ENCODE data around the gene FAM53B. TPM values are rescaled to one million over a fixed set of nuclear protein-coding genes. Genes with fewer than 3 reads are reported as not detected.
"Not testable (repeated sequence)": the region's sequence is repeated elsewhere in the genome, so short reads cannot be mapped to it uniquely, and the experiment has no call there.

FAM53B gene
- total RNA-seq, 2 donors from 2014 or later: 17.1 to 21.1 TPM

DNA sequence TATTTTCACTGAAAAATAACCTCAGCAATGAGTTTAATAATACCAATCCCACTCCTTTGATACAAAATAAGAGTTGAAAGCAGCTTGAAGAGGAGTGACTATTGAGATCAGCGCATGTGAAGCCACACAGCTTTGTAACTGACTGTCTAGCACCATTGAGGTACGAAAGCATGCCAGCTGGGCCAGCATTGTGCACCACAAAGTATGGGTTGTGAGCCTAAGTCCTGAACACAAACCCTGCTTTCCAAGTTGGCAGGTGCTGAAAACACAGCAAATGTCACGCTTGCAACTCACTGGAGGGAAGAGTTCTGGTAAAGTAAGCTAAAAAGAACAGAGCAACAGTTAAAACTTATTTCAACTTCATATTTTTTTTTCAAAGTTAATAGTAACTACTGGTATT is 4.0 kb upstream of the FAM53B start:
- Histone ChIP-seq H3K27ac (no peak overlapping the region), H3K4me3 (no peak overlapping the region), H3K9me3 (no peaks in the 10 kb centered on the region), H3K36me3 (replicated peaks in 1 of 2; ENCODE audit: insufficient read depth in 1 of 2, low read depth in 2 of 2) (peaks cover 0 to 2% of the 10 kb centered on the region in 2 donors), H3K27me3 (no peaks in the 10 kb centered on the region), H3K4me1 (peaks cover 9% of the 10 kb centered on the region)
- TF ChIP-seq, protein P1, sequence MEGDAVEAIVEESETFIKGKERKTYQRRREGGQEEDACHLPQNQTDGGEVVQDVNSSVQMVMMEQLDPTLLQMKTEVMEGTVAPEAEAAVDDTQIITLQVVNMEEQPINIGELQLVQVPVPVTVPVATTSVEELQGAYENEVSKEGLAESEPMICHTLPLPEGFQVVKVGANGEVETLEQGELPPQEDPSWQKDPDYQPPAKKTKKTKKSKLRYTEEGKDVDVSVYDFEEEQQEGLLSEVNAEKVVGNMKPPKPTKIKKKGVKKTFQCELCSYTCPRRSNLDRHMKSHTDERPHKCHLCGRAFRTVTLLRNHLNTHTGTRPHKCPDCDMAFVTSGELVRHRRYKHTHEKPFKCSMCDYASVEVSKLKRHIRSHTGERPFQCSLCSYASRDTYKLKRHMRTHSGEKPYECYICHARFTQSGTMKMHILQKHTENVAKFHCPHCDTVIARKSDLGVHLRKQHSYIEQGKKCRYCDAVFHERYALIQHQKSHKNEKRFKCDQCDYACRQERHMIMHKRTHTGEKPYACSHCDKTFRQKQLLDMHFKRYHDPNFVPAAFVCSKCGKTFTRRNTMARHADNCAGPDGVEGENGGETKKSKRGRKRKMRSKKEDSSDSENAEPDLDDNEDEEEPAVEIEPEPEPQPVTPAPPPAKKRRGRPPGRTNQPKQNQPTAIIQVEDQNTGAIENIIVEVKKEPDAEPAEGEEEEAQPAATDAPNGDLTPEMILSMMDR (IDR thresholded peaks at IDR 0.05): no peak
- no peak for TF ChIP-seq POLR2A (IDR thresholded peaks at IDR 0.05)
- ATAC-seq: no peak
- intact Hi-C loops (cut with DNase I): loop anchor here (10.0 kb wide), 1 partner anchor 47 kb away; the partner anchor contains the start of gene EEF1AKMT2
- WGBS, 2 donors: 86 to 89% methylated on average over 3 of the region's 3 CpGs
- no peak for DNase-seq

GRCh38 chr10:124747745-124748144 is 3.6 kb upstream of the FAM53B start:
- TF ChIP-seq, protein P1 (IDR thresholded peaks at IDR 0.05): no peak
- TF ChIP-seq POLR2A (IDR thresholded peaks at IDR 0.05): no peak
- intact Hi-C loops (cut with DNase I): loop anchor here (10.0 kb wide), 1 partner anchor 47 kb away; the partner anchor contains the start of gene EEF1AKMT2
- DNase-seq (no peak), ATAC-seq (no peak)
- peaks cover 10% of the 10 kb centered on the region for H3K4me1 ChIP-seq
- H3K9me3 ChIP-seq: no peaks in the 10 kb centered on the region
- no peak overlapping the region for H3K4me3 ChIP-seq
- no peak overlapping the region for H3K27ac ChIP-seq
- 88 to 98% methylated on average over 1 of the region's 1 CpG for WGBS, 2 donors
- H3K27me3 ChIP-seq: no peaks in the 10 kb centered on the region
- H3K36me3 ChIP-seq (replicated peaks in 1 of 2; ENCODE audit: insufficient read depth in 1 of 2, low read depth in 2 of 2): peaks cover 0 to 2% of the 10 kb centered on the region in 2 donors

- H3K27ac ChIP-seq: no peak overlapping the region
These were observed 2.8 kb upstream of the FAM53B start for GRCh38 chr10:124746992-124747391.

GRCh38 chr10:124746447-124746846 is 2.3 kb upstream of the FAM53B start:
- not testable (repeated sequence) for H3K4me3 ChIP-seq; H3K27ac ChIP-seq; DNase-seq; H3K27me3 ChIP-seq; H3K9me3 ChIP-seq; ATAC-seq; H3K36me3 ChIP-seq (replicated peaks in 1 of 2; ENCODE audit: insufficient read depth in 1 of 2, low read depth in 2 of 2)
- intact Hi-C loops (cut with DNase I): loop anchor here (10.0 kb wide), 1 partner anchor 48 kb away; the partner anchor contains the start of gene EEF1AKMT2
- WGBS, 2 donors: 94 to 96% methylated on average over 8 of the region's 8 CpGs
- H3K4me1 ChIP-seq: peaks cover 23% of the 10 kb centered on the region

More at GRCh38 chr10:124746992-124747391, 2.8 kb upstream of the FAM53B start:
- no peak for TF ChIP-seq POLR2A (IDR thresholded peaks at IDR 0.05)
- TF ChIP-seq, protein P1 (IDR thresholded peaks at IDR 0.05): no peak
- H3K36me3 ChIP-seq (replicated peaks in 1 of 2; ENCODE audit: insufficient read depth in 1 of 2, low read depth in 2 of 2): peaks cover 0 to 2% of the 10 kb centered on the region in 2 donors
- H3K27me3 ChIP-seq: no peaks in the 10 kb centered on the region
- DNase-seq (no peak), ATAC-seq (no peak)
- H3K4me3 ChIP-seq: no peak overlapping the region
- intact Hi-C loops (cut with DNase I): loop anchor here (10.0 kb wide), 1 partner anchor 48 kb away; the partner anchor contains the start of gene EEF1AKMT2
- peaks cover 18% of the 10 kb centered on the region for H3K4me1 ChIP-seq
- 84 to 93% methylated on average over 2 of the region's 2 CpGs for WGBS, 2 donors
- H3K9me3 ChIP-seq: no peaks in the 10 kb centered on the region

DNA sequence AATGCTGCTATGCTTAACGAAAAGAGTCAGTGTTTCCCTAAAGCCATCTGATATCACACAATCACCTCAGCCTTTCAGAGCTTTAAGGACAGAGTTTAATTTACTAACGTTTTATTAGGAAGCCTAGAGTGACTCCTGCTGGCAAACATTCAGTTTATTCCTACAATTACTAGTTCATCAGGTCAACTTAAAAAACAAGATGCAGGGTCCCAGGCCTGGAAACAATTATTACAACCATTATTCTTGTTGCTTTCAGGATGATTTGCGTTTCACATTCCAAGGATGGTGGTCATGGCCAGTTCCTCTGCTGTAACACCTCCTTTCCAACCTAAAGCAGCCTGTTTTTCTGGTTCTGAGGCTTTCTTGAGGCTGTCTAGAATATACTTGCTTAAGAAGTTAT is 1.5 kb upstream of the FAM53B start:
- ATAC-seq (no peak), DNase-seq (peak in 1 of 4 donors; percentile 32)
- Histone ChIP-seq H3K4me3 (no peak overlapping the region), H3K9me3 (no peaks in the 10 kb centered on the region), H3K4me1 (peaks cover 31% of the 10 kb centered on the region), H3K36me3 (replicated peaks in 1 of 2; ENCODE audit: insufficient read depth in 1 of 2, low read depth in 2 of 2) (peaks cover 0 to 2% of the 10 kb centered on the region in 2 donors), H3K27me3 (no peaks in the 10 kb centered on the region), H3K27ac (peak overlapping the region in 1 of 4 donors; percentile 85)
- intact Hi-C loops (cut with DNase I): loop anchor here (10.0 kb wide), 1 partner anchor 49 kb away; the partner anchor contains the start of gene EEF1AKMT2
- no peak for TF ChIP-seq POLR2A (IDR thresholded peaks at IDR 0.05)
- TF ChIP-seq, protein P1 (IDR thresholded peaks at IDR 0.05): peak in 5 of 7 experiments; percentile 16 to 57 (median 54)
- WGBS, 2 donors: 26 to 42% methylated on average over 3 of the region's 3 CpGs

All from body of pancreas (tissue), 4 donors.